ENCODE measurements around the gene IMPACT. TPM values are rescaled to one million over a fixed set of nuclear protein-coding genes. Genes with fewer than 3 reads are reported as not detected.

Gene IMPACT
- total and polyA plus RNA-seq, 2 donors (not counting 1 experiment from before 2014, with no cell fraction given), result 5.0 to 11.1 TPM

GRCh38 chr18:24400587-24400986 is 25.9 kb upstream of the IMPACT start:
- no peaks in the 10 kb centered on the region for H3K36me3 ChIP-seq (replicated peaks in 1 of 2; ENCODE audit: control extremely low read depth in 1 of 2, control insufficient read depth in 1 of 2, extremely low read depth in 1 of 2, insufficient read depth in 2 of 2, low read length in 1 of 2)
- H3K27ac ChIP-seq (ENCODE audit: low read length in 2 of 2), result no peak overlapping the region
- Mint-ChIP-seq H3K27me3 (peaks cover 52% of the 10 kb centered on the region), H3K4me1 (peaks cover 11% of the 10 kb centered on the region), H3K4me3 (no peak overlapping the region), H3K27ac (no peak overlapping the region), H3K9me3 (ENCODE audit: insufficient read depth) (no peaks in the 10 kb centered on the region)
- ChIA-PET POLR2A (no interaction called here), CTCF (no interaction called here)
- H3K27me3 ChIP-seq (replicated peaks in 1 of 4; ENCODE audit: control extremely low read depth in 1 of 4, control insufficient read depth in 3 of 4, insufficient read depth in 4 of 4, low read length in 3 of 4), result peaks cover 0 to 13% (median 7%) of the 10 kb centered on the region in 4 experiments
- H3K4me1 ChIP-seq (ENCODE audit: control insufficient read depth in 2 of 2, insufficient read depth in 2 of 2, low read length in 2 of 2), result peaks cover 7 to 13% of the 10 kb centered on the region in 2 donors
- no peak overlapping the region for H3K4me2 ChIP-seq (replicated peaks; ENCODE audit: low read depth, low read length, poor library complexity, severe bottlenecking)
- H3K9me3 ChIP-seq (ENCODE audit: control extremely low read depth in 1 of 3, control insufficient read depth in 2 of 3, insufficient read depth in 1 of 3, low read length in 2 of 3), result peaks cover 0 to 8% (median 0%) of the 10 kb centered on the region in 3 donors
- H3K4me3 ChIP-seq (ENCODE audit: control extremely low read depth in 1 of 5, extremely low read depth in 1 of 5, insufficient read depth in 1 of 5, low read depth in 2 of 5, low read length in 4 of 5), result no peak overlapping the region
- intact Hi-C loops (cut with micrococcal nuclease), result no loop called here
- H4K20me1 ChIP-seq (ENCODE audit: control insufficient read depth, insufficient read depth, low read length, poor library complexity, severe bottlenecking), result no peaks in the 10 kb centered on the region
- no peak overlapping the region for H3K9ac ChIP-seq (ENCODE audit: low read length)
- no peak for ATAC-seq (ENCODE audit: low read depth)
- H3K79me2 ChIP-seq (ENCODE audit: control insufficient read depth, insufficient read depth, low read length), result no peaks in the 10 kb centered on the region
- DNase-seq, result no peak
- no peak overlapping the region for H2AFZ ChIP-seq (ENCODE audit: insufficient read depth, low read depth, low read length, poor library complexity, severe bottlenecking)
- TF ChIP-seq CTCF (IDR thresholded peaks at IDR 0.05) (no peak), EZH2 (IDR thresholded peaks at IDR 0.05; ENCODE audit: borderline replicate concordance, insufficient read depth, low read depth, low read length, poor library complexity, severe bottlenecking) (no peak)
- WGBS (ENCODE audit: insufficient coverage), result no CpG with 5 or more reads among the region's 2 CpGs

- Histone ChIP-seq H3K9me3 (ENCODE audit: control extremely low read depth in 1 of 3, control insufficient read depth in 2 of 3, insufficient read depth in 1 of 3, low read length in 2 of 3) (peaks cover 0 to 3% (median 0%) of the 10 kb centered on the region in 3 donors), H4K20me1 (ENCODE audit: control insufficient read depth, insufficient read depth, low read length, poor library complexity, severe bottlenecking) (no peaks in the 10 kb centered on the region), H3K4me2 (replicated peaks; ENCODE audit: low read depth, low read length, poor library complexity, severe bottlenecking) (no peak overlapping the region), H3K36me3 (replicated peaks in 1 of 2; ENCODE audit: control extremely low read depth in 1 of 2, control insufficient read depth in 1 of 2, extremely low read depth in 1 of 2, insufficient read depth in 2 of 2, low read length in 1 of 2) (no peaks in the 10 kb centered on the region), H2AFZ (ENCODE audit: insufficient read depth, low read depth, low read length, poor library complexity, severe bottlenecking) (no peak overlapping the region), H3K27me3 (replicated peaks in 1 of 4; ENCODE audit: control extremely low read depth in 1 of 4, control insufficient read depth in 3 of 4, insufficient read depth in 4 of 4, low read length in 3 of 4) (peaks cover 0 to 15% (median 6%) of the 10 kb centered on the region in 4 experiments), H3K27ac (ENCODE audit: low read length in 2 of 2) (no peak overlapping the region), H3K9ac (ENCODE audit: low read length) (no peak overlapping the region), H3K4me3 (ENCODE audit: control extremely low read depth in 1 of 5, extremely low read depth in 1 of 5, insufficient read depth in 1 of 5, low read depth in 2 of 5, low read length in 4 of 5) (no peak overlapping the region), H3K79me2 (ENCODE audit: control insufficient read depth, insufficient read depth, low read length) (no peaks in the 10 kb centered on the region), H3K4me1 (ENCODE audit: control insufficient read depth in 2 of 2, insufficient read depth in 2 of 2, low read length in 2 of 2) (peaks cover 7 to 8% of the 10 kb centered on the region in 2 donors)
- ATAC-seq (ENCODE audit: low read depth) (no peak), DNase-seq (no peak)
- H3K27me3 Mint-ChIP-seq, result peaks cover 59% of the 10 kb centered on the region
- TF ChIP-seq EZH2 (IDR thresholded peaks at IDR 0.05; ENCODE audit: borderline replicate concordance, insufficient read depth, low read depth, low read length, poor library complexity, severe bottlenecking), result no peak
- no peak for TF ChIP-seq CTCF (IDR thresholded peaks at IDR 0.05)
- intact Hi-C loops (cut with micrococcal nuclease), result no loop called here
- ChIA-PET POLR2A (no interaction called here), CTCF (no interaction called here)
- H3K9me3 Mint-ChIP-seq (ENCODE audit: insufficient read depth), result no peaks in the 10 kb centered on the region
- no peak overlapping the region for H3K27ac Mint-ChIP-seq
- peaks cover 6% of the 10 kb centered on the region for H3K4me1 Mint-ChIP-seq
- no peak overlapping the region for H3K4me3 Mint-ChIP-seq
- WGBS (ENCODE audit: insufficient coverage), result 67% methylated on average over 5 of the region's 6 CpGs
These were observed 24.2 kb upstream of the IMPACT start for GRCh38 chr18:24402209-24402785.
